HG03378 (cell line): ENCODE data around the gene WDR4.
"Not testable (repeated sequence)": the region's sequence is repeated elsewhere in the genome, so short reads cannot be mapped to it uniquely, and the experiment has no call there.

Experiments
- ATAC-seq: cut with Tn5 transposase; IDR thresholded peaks from one replicate; pipeline ENCODE4 v1.9.1; 2021; ENCODE audit warnings: mild to moderate bottlenecking, moderate library complexity; ENCODE audit not compliant: unreplicated experiment

Gene WDR4

GRCh38 chr21:42854246-42855010, 24.9 kb downstream of the WDR4 start:
- ATAC-seq = no peak

GRCh38 chr21:42853621-42854020, 25.7 kb downstream of the WDR4 start:
- ATAC-seq = no peak

- no peak for ATAC-seq
Measured at GRCh38 chr21:42852925-42853570, 26.3 kb downstream of the WDR4 start.

GRCh38 chr21:42851812-42852665, 27.3 kb downstream of the WDR4 start:
- ATAC-seq = no peak

- no peak for ATAC-seq
Measured at GRCh38 chr21:42850866-42851391, 28.4 kb downstream of the WDR4 start.

GRCh38 chr21:42850463-42850862, 28.9 kb downstream of the WDR4 start:
- ATAC-seq = no peak

GRCh38 chr21:42849759-42850412, 29.5 kb downstream of the WDR4 start:
- ATAC-seq = no peak

GRCh38 chr21:42848932-42849758, 30.2 kb downstream of the WDR4 start:
- no peak for ATAC-seq

GRCh38 chr21:42848144-42848931, 31.0 kb downstream of the WDR4 start:
- not testable (repeated sequence) for ATAC-seq

- no peak for ATAC-seq
Measured at GRCh38 chr21:42847726-42848125, 31.6 kb downstream of the WDR4 start.

- ATAC-seq = no peak
Measured at GRCh38 chr21:42847051-42847707, 32.2 kb downstream of the WDR4 start.

GRCh38 chr21:42846221-42846620, 33.1 kb downstream of the WDR4 start:
- no peak for ATAC-seq

- ATAC-seq = no peak
Measured at GRCh38 chr21:42845296-42845965, 33.9 kb downstream of the WDR4 start.

GRCh38 chr21:42844411-42845113, 34.8 kb downstream of the WDR4 start:
- no peak for ATAC-seq

- ATAC-seq = no peak
Measured at GRCh38 chr21:42843056-42843455, 36.3 kb downstream of the WDR4 start.

GRCh38 chr21:42841916-42842655, 37.3 kb downstream of the WDR4 start:
- ATAC-seq = not testable (repeated sequence)
